Duodenal mucosa (tissue), 2 donors: ENCODE measurements around the gene UNC5A.

Experiments used
- H3K27ac ChIP-seq: one replicate; pipeline ENCODE4 v1.7.0; 2013; ENCODE audit warnings: low read depth, low read length
- H3K27me3 ChIP-seq, 2 donors: one replicate each; pipeline ENCODE4 v1.7.0; 2013; ENCODE audit warnings: low read length in 2 of 2, control low read depth in 1 of 2; ENCODE audit not compliant: insufficient read depth in 2 of 2, control insufficient read depth in 1 of 2
- H3K36me3 ChIP-seq, 2 donors: one replicate each; pipeline ENCODE4 v1.7.0; 2013; ENCODE audit warnings: low read length in 2 of 2, control low read depth in 1 of 2; ENCODE audit not compliant: insufficient read depth in 2 of 2, control insufficient read depth in 1 of 2
- H3K4me1 ChIP-seq, 2 donors: one replicate each; pipeline ENCODE4 v1.7.0; 2013; ENCODE audit warnings: low read length in 2 of 2, control low read depth in 1 of 2; ENCODE audit not compliant: insufficient read depth in 2 of 2, control insufficient read depth in 1 of 2
- H3K4me3 ChIP-seq, 2 donors: one replicate each; pipeline ENCODE4 v1.7.0; 2013; ENCODE audit warnings: low read length in 2 of 2, low read depth in 1 of 2
- H3K9ac ChIP-seq, 2 donors: one replicate each; pipeline ENCODE4 v1.7.0; 2013; ENCODE audit warnings: low read length in 2 of 2, low read depth in 1 of 2
- H3K9me3 ChIP-seq, 2 donors: one replicate each; pipeline ENCODE4 v1.7.0; 2013; ENCODE audit warnings: low read length in 2 of 2, control low read depth in 1 of 2; ENCODE audit not compliant: control insufficient read depth in 1 of 2

The UNC5A gene

GRCh38 chr5:176813587-176814312, 3.4 kb downstream of the UNC5A start:
- H3K4me1 ChIP-seq: no peaks in the 10 kb centered on the region
- H3K36me3 ChIP-seq: no peaks in the 10 kb centered on the region
- H3K27me3 ChIP-seq: peaks cover 56 to 66% of the 10 kb centered on the region in 2 donors
- H3K9ac ChIP-seq: no peak overlapping the region
- H3K27ac ChIP-seq: no peak overlapping the region
- H3K9me3 ChIP-seq: no peaks in the 10 kb centered on the region
- H3K4me3 ChIP-seq: no peak overlapping the region

GRCh38 chr5:176814313-176814685, 3.9 kb downstream of the UNC5A start:
- H3K36me3 ChIP-seq: no peaks in the 10 kb centered on the region
- H3K9me3 ChIP-seq: no peaks in the 10 kb centered on the region
- peaks cover 56 to 64% of the 10 kb centered on the region in 2 donors for H3K27me3 ChIP-seq
- no peak overlapping the region for H3K4me3 ChIP-seq
- H3K4me1 ChIP-seq: no peaks in the 10 kb centered on the region
- H3K9ac ChIP-seq: no peak overlapping the region
- H3K27ac ChIP-seq: no peak overlapping the region

- no peak overlapping the region for H3K4me3 ChIP-seq
- no peak overlapping the region for H3K27ac ChIP-seq
- H3K27me3 ChIP-seq: peaks cover 55 to 60% of the 10 kb centered on the region in 2 donors
- no peaks in the 10 kb centered on the region for H3K4me1 ChIP-seq
- H3K9me3 ChIP-seq: no peaks in the 10 kb centered on the region
- no peak overlapping the region for H3K9ac ChIP-seq
- no peaks in the 10 kb centered on the region for H3K36me3 ChIP-seq
These were observed 4.6 kb downstream of the UNC5A start for GRCh38 chr5:176814836-176815438.

- Histone ChIP-seq H3K9me3 (no peaks in the 10 kb centered on the region), H3K4me1 (no peaks in the 10 kb centered on the region), H3K4me3 (no peak overlapping the region), H3K27me3 (peaks cover 53 to 56% of the 10 kb centered on the region in 2 donors), H3K36me3 (no peaks in the 10 kb centered on the region), H3K27ac (no peak overlapping the region), H3K9ac (no peak overlapping the region)
These were observed 5.8 kb downstream of the UNC5A start for GRCh38 chr5:176816043-176816745.

GRCh38 chr5:176816791-176817347, 6.5 kb downstream of the UNC5A start:
- H3K4me1 ChIP-seq: no peaks in the 10 kb centered on the region
- H3K9ac ChIP-seq: no peak overlapping the region
- peaks cover 47 to 49% of the 10 kb centered on the region in 2 donors for H3K27me3 ChIP-seq
- no peak overlapping the region for H3K4me3 ChIP-seq
- H3K9me3 ChIP-seq: no peaks in the 10 kb centered on the region
- H3K27ac ChIP-seq: no peak overlapping the region
- H3K36me3 ChIP-seq: no peaks in the 10 kb centered on the region

GRCh38 chr5:176817369-176817840, 7.0 kb downstream of the UNC5A start:
- Histone ChIP-seq H3K36me3 (no peaks in the 10 kb centered on the region), H3K27ac (no peak overlapping the region), H3K4me3 (no peak overlapping the region), H3K9ac (no peak overlapping the region), H3K9me3 (no peaks in the 10 kb centered on the region), H3K4me1 (no peaks in the 10 kb centered on the region), H3K27me3 (peaks cover 44% of the 10 kb centered on the region in 2 donors)

GRCh38 chr5:176817841-176818377, 7.5 kb downstream of the UNC5A start:
- Histone ChIP-seq H3K4me3 (peak overlapping the region; percentile 21 to 29), H3K9me3 (no peaks in the 10 kb centered on the region), H3K9ac (no peak overlapping the region), H3K4me1 (no peaks in the 10 kb centered on the region), H3K36me3 (no peaks in the 10 kb centered on the region), H3K27me3 (peaks cover 39 to 41% of the 10 kb centered on the region in 2 donors), H3K27ac (no peak overlapping the region)

GRCh38 chr5:176818391-176819098, 8.2 kb downstream of the UNC5A start:
- no peak overlapping the region for H3K27ac ChIP-seq

GRCh38 chr5:176819476-176819875, 9.1 kb downstream of the UNC5A start:
- H3K4me1 ChIP-seq: no peaks in the 10 kb centered on the region
- no peak overlapping the region for H3K27ac ChIP-seq
- H3K9me3 ChIP-seq: no peaks in the 10 kb centered on the region
- H3K36me3 ChIP-seq: no peaks in the 10 kb centered on the region
- H3K27me3 ChIP-seq: peaks cover 31 to 35% of the 10 kb centered on the region in 2 donors
- H3K9ac ChIP-seq: no peak overlapping the region
- H3K4me3 ChIP-seq: no peak overlapping the region

More at GRCh38 chr5:176818391-176819098, 8.2 kb downstream of the UNC5A start:
- Histone ChIP-seq H3K27me3 (peaks cover 34 to 35% of the 10 kb centered on the region in 2 donors), H3K36me3 (no peaks in the 10 kb centered on the region), H3K4me1 (no peaks in the 10 kb centered on the region), H3K4me3 (peak overlapping the region in 1 of 2 donors; percentile 29), H3K9me3 (no peaks in the 10 kb centered on the region), H3K9ac (no peak overlapping the region)
